GM19023 (cell line): Measurements from ENCODE around the gene DNAH8.

Experiments
- ATAC-seq: cut with Tn5 transposase; IDR thresholded peaks from one replicate; pipeline ENCODE4 v1.9.1; 2021; ENCODE audit warnings: mild to moderate bottlenecking, moderate library complexity; ENCODE audit not compliant: unreplicated experiment

The DNAH8 gene

GRCh38 chr6:38738261-38738660 is 23.1 kb downstream of the DNAH8 start:
- ATAC-seq, result no peak

- no peak for ATAC-seq
These were observed 24.4 kb downstream of the DNAH8 start for GRCh38 chr6:38739532-38739931.

GRCh38 chr6:38749473-38749872 is 34.4 kb downstream of the DNAH8 start:
- no peak for ATAC-seq

- ATAC-seq, result no peak
These were observed 36.0 kb downstream of the DNAH8 start for GRCh38 chr6:38750968-38751615.

GRCh38 chr6:38753707-38754106 is 38.6 kb downstream of the DNAH8 start:
- no peak for ATAC-seq

GRCh38 chr6:38755207-38755606 is 40.1 kb downstream of the DNAH8 start:
- ATAC-seq, result no peak

- no peak for ATAC-seq
These were observed 40.8 kb downstream of the DNAH8 start for GRCh38 chr6:38755874-38756273.

- ATAC-seq, result no peak
These were observed 45.0 kb downstream of the DNAH8 start for GRCh38 chr6:38760097-38760496.

- no peak for ATAC-seq
These were observed 47.7 kb downstream of the DNAH8 start for GRCh38 chr6:38762848-38763247.

GRCh38 chr6:38767560-38767959 is 52.4 kb downstream of the DNAH8 start:
- no peak for ATAC-seq

- ATAC-seq, result no peak
These were observed 58.2 kb downstream of the DNAH8 start for GRCh38 chr6:38773338-38773737.

GRCh38 chr6:38774929-38775707 is 60.0 kb downstream of the DNAH8 start:
- no peak for ATAC-seq

GRCh38 chr6:38775870-38776269 is 60.8 kb downstream of the DNAH8 start:
- ATAC-seq, result no peak

- no peak for ATAC-seq
These were observed 61.4 kb downstream of the DNAH8 start for GRCh38 chr6:38776515-38776914.

- no peak for ATAC-seq
These were observed 64.4 kb downstream of the DNAH8 start for GRCh38 chr6:38779310-38780062.

- no peak for ATAC-seq
These were observed 67.5 kb downstream of the DNAH8 start for GRCh38 chr6:38782616-38783015.

GRCh38 chr6:38783443-38784228 is 68.5 kb downstream of the DNAH8 start:
- no peak for ATAC-seq

GRCh38 chr6:38784506-38785235 is 69.6 kb downstream of the DNAH8 start:
- no peak for ATAC-seq

GRCh38 chr6:38786486-38786885 is 71.4 kb downstream of the DNAH8 start:
- ATAC-seq, result no peak

- no peak for ATAC-seq
These were observed 74.1 kb downstream of the DNAH8 start for GRCh38 chr6:38789256-38789655.
